B cell (primary cell): ENCODE measurements around the gene CNTNAP2.

ENCODE experiments used
- CTCF ChIP-seq: fragments of 200-600 bp; IDR thresholded peaks from one replicate; pipeline ENCODE4 v1.8.0; 2022; ENCODE audit warnings: antibody characterized with exemption, mild to moderate bottlenecking
- EZH2 ChIP-seq: IDR thresholded peaks from 2 replicates; pipeline ENCODE4 v1.6.1; 2012; ENCODE audit warnings: borderline replicate concordance, low read depth, mild to moderate bottlenecking, moderate library complexity, low read length; ENCODE audit not compliant: insufficient read depth, poor library complexity, severe bottlenecking

GRCh38 chr7:148461392-148462179, 2345.0 kb downstream of the CNTNAP2 start:
- TF ChIP-seq CTCF (no peak), EZH2 (no peak)
